HG02610 (cell line): Measurements from ENCODE around the gene GLI3.

Experiments
- ATAC-seq: cut with Tn5 transposase; IDR thresholded peaks from one replicate; pipeline ENCODE4 v1.9.1; 2021; ENCODE audit warnings: mild to moderate bottlenecking, moderate library complexity; ENCODE audit not compliant: unreplicated experiment

The GLI3 gene

DNA sequence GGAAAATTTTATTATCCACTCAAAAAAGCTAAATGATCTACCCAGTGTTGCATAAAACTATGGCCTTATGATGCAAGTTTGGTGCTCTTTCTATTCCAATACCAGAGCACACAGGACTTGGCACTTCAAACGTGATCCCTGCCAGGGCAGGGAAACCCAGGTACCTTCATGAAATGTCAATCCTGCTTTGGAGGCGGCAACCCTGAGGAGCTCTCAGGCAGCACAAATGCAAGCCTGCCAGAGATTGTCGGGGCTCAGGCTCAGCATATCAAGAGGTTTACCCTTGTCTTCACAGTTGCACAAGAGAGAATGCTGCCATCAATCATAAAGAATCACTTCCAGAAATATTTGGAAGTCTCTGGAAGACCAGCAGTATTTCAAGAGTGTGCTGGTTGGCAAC, 151.5 kb downstream of the GLI3 start:
- no peak for ATAC-seq

DNA sequence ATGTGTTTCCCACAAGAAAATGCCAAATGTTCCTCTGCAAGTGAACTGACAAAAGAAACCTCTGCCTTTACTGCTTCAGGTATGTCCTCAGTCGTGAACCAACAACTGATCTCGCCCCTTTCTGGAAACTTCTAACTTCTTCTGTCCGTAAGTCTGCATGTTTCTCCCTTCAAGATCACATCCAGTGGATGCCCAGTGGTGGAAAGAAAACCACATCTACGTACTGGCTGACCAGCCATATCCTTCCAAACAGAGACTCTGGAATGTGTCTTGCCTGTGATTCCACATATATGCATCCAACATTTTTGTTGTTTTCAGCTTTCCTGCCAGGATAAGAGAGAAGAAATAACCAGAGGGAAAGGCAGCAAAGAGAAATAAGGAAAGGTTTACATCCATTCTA, 152.7 kb downstream of the GLI3 start:
- ATAC-seq = no peak

DNA sequence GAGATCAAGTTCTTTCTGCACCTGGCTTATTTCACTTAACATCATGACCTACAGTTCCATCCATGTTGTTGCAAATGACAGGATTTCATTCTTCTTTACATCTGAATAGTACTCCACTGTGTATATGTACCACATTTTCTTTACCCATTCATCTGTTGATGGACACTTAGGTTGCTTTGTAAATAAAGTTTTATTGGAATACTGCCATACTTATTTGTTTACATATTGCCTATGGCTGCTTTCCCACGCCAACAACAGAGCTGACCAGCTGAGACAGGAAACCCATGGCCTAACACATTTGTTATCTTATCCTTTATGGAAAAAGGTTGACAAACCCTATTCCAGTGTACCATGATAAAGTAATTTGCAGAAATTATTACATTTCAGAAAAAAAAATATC, 153.7 kb downstream of the GLI3 start:
- no peak for ATAC-seq

DNA sequence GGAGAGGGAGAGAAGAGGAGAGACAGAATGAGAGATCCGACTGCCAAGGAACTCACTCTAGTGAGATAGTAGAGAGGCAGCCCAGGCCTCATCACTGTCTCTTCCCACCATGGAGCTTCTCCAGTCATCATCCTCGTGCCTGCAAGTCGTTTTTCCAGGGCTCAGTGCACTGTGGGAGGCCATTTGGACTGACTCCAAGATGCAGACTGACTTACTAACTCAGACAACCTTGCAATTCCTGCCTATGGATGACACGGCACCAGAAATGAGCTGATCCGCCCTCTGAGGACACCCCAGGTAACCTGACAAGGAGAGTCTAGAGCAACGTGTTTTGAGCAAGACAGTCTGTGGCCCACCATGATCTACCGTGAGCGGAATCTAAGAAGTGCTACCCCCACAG, 154.9 kb downstream of the GLI3 start:
- ATAC-seq = no peak

DNA sequence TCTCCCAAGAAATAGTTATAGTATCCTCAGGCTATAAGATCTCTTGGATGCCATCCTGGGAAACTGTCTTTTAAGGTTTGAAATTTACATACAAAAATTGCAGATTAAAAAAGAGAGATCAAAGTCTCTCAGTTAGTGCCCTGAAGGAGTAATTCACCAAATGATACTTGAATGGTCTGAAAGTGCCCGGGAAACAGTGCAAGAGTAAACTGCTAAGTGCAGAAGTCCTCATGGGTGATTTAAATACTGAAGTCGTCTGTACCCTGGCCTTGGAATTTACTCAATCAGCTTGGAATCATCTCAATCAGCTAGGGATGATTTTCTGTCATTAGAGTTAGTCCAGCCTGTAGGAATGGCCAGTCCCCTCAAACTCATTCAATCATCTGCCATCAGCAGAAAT, 155.3 kb downstream of the GLI3 start:
- no peak for ATAC-seq

DNA sequence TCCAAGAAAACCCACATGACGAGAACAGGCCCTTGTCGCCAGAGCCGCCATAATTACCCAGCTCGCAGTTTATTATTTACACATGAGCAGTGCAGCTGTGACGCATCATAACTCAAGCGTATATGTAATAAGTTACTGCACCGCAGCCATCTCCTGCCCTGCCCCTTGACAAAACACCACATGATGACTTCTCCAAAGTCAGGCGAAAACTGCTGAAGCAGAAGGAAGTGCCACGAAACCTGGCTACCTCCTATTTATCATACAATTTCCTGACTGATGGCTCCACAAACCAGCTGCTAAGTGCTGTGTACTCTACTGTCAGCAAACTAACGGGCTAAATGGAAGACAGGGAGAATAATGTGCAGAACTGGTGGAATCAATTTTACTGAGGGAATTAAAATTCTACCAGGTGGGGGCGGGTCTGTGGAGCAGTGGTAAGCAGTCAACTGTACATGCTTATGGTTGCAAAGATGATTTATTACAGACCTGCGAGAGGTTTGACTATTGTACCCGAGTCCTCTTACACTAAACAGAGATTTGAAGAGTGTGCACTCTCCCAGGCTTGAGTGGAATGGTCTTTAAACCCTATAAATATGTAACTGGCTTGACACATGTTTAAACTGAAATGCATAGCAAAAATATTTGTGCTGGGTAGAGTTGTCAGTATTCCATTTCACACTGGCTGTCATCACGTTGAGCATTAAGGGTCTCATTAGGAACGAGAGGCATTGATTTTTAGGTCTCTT, 156.0 kb downstream of the GLI3 start:
- no peak for ATAC-seq

DNA sequence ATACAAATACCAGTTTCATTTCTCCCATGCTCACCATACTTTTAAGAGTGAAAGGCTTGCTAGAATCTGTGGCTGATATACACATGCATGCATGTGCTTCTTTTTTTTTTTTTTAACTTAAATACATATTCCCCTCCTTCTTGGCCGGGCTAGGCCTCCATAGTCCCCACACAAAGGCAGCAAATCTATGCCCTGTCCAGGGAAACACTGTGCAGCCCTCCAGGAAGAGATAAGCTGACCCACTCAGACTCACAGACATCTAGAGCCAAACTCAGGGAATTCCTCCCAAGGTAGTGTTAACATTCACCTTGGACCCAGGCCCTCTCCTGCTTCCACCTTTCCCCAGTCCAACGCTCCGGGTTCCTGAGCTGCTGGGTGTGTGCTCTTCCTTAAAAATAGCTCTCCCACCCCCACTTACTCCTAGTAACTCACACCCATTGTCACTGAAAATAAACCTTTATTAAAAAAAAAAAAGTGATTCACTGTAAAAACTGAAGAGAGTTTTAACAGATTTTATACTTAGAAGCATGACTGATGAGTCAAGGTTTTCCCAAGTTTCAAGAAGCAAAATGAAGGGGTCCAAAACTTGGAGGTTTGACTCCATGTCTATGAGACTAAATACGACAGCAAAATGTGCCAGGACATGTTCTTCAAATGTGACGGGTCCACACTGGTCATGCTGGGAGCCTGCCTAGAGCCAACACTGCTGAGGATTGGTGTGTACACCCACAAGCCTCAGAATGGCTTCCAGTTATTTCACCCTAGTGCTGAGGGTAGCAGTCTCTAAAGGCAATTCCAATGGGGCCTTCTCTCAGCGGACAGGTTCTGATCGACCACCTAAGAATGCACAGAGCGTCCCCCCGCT, 159.5 kb downstream of the GLI3 start:
- ATAC-seq = no peak

DNA sequence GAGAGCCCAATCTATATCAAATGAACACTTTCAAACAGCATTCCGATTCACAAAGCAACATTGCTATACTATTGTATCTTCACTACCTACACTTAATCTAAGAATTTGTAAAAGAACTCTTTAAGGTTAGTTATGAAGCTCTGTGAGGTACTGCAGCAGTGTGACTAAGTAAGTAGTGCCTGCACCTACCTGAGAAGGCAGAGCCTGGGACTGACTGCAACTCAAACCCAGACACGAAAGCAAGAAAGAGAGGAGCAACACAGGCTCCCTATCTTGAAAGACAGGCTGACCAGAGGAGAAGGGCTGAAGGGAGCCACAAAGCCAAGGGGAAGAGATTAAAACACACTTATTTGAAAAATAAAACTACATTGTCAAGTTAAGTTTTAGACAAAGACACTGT, 160.1 kb downstream of the GLI3 start:
- no peak for ATAC-seq

DNA sequence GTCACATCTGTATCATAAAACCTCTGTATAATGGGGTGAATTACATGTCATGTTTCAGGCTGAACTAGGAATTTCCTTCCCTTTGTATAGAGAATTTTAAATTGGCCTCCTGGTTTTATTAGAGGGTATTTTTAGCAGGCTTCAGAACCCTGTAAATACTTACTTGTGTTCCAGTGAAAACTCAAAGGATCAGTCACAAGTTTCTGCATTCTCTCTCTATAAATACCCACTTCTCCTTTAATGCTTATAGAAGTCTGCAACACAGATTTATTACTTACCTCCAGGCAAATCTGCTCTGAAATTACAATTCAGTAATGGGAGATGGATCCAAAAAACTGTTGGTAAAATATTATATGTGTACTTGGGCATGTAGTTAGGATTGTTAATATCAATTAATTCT, 161.6 kb downstream of the GLI3 start:
- no peak for ATAC-seq

DNA sequence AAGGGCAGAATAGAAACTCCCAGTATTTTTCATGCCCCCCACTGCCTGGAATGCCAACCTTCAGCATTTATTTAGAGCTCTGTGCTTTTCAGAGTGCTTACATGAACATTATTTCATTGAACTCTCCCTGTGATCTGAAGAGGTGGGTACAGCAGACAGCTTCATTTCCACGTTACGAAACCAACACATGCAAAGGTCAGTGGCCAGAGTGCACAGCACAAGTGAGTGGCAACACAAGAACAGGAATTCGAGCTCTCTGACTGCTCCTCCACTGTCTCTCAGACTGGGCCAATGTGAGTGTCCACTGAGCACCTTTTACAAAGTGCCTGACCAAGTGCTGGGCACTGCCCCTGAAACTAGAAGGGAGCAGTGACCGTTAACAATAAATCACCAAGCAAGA, 162.9 kb downstream of the GLI3 start:
- no peak for ATAC-seq

DNA sequence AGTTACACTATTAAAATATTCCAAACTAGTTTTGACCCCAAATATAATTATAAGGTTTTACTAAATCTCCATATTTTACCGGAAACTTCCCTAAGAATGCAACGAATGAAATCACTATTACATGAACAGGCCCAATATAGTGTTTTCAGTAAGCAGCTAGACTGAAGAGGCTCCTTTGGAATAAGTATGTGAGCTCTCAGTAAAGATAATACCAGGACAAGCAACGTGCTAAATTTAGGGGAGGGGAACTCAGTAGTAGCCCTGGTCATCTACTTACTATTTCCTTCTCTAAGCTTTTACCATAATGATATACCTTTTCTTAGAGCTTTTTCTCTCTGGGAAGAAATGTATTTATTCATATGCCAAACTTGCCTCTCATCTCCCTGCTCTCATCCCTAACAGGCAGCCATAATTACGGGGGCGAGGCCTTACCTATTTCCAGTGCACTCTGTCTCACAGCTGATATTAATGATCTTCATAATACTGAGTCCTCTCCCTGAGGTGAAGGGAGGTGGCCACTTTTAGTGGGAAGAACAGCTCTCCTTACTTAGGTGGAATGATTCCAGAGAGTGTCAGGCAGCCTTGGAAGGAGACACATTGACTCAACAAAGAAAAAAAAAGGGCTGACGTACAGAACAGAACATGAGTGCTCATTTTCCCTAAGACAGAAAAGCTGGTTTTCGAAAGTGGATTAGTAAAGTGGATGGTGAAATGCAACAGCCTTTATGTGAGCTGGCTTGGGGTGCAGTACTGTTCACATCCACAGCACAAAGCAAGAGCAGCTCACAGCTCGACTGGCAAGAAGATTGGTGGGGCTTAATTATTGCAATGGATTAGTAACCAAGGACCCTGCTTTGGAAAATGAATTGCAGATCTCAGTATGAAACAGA, 165.4 kb downstream of the GLI3 start:
- ATAC-seq = no peak

DNA sequence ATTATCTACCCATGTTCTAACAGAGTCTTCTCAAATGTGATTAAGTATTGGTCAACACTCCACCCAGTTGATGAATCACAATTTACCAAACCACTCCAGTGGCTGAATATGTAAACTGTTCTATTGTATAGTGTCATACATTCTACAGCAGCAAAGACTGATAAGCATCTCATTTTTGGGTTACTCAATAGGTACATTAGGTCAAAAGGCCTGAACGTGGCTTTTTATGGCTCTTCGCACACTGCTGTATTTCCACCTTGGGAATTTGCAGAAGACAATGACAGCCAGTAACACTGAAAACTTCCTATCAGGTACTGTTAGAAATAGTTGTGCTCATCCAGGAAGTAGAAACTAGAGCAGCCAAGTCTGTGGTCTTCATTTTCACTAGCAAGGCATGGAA, 166.9 kb downstream of the GLI3 start:
- ATAC-seq = no peak

DNA sequence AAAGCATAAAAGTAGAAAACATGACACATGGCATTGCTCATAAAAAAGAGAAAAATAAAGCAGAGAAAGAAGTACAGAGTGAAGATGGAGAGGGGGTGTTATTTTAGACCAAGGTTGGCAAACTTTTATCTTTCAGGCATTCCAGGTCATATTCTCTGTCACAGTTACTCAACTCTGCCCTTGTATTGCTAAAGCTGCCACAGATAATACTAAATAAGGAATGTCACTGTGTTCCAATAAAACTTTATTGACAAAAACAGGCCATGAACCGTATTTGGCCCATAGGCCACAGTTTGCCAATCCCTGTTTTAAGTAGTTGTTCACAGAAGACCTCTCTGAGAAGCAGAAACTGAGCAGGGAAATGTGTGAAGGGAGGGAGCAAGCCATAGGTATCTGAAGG, 167.4 kb downstream of the GLI3 start:
- no peak for ATAC-seq

DNA sequence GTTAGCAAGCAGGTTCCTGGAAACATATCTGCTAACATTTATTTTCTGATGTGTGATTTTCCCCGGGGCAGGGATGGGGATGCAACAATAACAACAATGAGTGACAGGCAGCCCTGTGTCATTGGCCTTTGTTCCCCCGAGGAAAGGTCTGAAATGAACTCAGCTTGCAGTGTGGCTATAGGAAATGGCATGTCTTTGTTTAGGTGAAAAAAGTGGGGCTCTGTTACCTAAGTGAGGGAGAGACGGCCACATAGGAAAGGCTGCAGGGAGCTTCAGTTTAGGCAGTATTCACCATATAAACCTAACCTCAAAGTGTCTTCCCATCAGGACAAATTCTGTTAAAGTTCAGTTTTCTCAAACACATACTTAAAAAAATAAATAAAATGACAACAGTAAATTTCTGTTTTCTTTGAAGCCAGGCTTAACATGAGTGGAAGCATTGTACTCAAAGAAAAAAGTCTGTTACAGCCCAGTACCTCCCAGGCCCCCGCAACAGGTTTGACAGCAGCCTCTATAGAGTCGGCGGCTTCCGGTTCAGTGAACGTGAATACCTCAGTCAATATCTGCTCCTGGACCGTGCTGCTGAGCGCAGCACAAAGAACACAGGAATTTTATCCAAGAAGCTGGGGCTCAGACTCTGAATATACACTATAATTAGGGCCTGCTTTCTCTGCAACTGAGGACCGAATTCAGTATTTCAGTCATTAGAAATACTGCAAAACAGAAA, 168.3 kb downstream of the GLI3 start:
- no peak for ATAC-seq

DNA sequence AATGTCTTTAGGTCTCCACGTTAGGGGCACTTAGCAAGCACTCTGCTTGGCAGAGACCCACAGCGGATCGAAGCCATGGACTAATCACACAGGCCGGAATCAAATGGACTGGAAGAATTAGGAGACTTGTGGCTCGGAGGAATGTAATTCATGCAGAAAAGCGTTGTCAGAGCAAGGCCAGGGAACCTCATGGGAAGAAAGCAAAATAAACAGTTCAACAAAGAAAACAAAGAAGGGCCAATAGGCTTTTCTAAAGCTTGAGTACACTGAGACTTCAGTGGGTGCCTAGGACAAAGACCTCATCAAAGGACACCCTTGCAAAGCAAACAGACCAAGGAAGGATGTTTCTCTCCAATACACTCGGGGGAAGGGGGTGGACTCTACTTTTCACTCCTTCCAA, 171.1 kb downstream of the GLI3 start:
- no peak for ATAC-seq

DNA sequence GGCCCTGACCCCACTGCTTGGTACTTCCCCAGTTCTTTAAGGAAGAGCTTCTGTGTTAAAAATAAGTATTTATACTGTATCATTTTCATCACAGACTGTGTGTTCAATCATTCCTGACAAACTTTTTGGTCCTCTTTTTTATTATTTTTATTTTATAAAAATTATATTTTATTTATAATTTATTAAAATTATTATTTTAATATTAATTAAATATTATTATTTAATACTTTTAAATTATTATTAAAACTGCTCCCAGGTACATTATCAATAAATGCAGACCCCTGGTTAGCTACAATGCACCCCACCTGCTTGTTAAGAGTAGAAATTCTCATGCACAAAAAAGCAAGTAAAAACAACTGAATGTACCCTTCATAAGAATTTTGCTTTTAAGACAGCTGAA, 172.0 kb downstream of the GLI3 start:
- ATAC-seq = no peak

DNA sequence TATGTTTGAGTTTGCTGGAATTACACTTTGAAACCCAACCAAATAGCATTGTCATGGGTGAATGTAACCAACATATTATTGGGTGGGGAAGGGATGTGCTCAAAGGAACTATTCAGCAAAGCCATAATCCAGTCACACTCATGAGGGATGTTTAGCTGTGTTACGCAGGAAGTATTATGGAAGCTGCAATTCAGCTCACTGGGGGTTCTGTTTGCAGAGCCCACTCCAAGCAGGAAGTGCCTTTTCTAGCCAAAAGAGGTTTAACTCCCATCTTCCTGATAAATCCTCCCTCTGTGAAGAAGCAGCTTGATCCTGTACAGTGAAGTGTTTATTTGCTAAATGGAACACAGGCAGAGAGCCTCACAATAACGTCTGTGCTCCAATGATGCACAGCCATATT, 172.5 kb downstream of the GLI3 start:
- ATAC-seq = no peak

DNA sequence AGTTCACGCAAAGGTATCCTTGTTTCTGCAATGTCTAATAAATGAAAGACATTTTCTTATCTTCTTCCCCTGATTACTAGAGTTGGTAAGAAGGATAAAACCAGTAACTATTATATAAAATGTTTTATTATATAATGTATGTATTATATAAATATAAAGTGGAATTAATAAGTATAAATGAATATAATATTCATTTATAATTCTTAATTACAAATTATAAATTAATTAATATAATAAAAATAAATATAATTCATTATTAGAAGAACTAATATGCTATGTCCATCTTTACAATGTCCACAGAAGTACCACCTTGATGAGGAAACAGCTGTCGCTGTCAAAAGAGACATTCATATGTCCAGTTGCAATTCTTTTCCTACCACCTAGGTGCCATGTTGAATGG, 177.7 kb downstream of the GLI3 start:
- no peak for ATAC-seq

DNA sequence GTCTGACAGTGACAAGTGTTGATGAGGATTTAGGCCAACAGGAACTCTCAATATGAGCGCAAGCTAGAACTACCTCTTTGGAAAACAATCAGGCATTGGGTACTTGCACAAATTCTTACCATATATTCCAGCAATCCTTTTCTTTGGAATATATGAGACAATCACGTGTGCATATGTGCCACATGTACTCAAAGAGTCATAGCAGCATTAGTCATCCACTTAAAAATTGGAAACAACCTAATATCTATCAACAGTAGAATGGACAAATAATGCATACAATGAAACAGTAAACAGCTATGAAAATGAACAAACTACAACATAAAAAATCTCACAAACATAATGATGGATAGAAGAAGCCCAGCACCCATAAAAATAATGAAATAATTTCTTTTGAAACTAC, 179.7 kb downstream of the GLI3 start:
- no peak for ATAC-seq

DNA sequence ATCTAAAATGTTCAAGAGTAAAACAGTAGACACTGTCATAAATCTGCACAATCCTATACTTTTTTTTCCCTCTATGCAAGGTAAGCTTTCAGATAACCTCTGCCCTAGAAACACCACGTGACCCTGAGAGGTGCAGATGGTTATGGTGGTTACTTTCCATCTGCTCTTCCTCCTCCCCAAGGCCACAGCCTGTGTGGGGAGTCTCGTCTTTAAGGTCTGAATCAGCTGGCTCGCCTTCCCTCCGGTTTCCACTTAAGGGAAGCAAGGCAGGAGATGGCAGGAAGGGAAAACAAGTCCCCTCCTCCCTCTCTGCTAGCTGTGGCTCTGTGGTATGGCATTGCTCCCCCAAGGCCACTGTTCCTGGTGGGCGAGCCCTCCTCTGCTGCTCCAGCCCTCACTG, 181.8 kb downstream of the GLI3 start:
- ATAC-seq = no peak

DNA sequence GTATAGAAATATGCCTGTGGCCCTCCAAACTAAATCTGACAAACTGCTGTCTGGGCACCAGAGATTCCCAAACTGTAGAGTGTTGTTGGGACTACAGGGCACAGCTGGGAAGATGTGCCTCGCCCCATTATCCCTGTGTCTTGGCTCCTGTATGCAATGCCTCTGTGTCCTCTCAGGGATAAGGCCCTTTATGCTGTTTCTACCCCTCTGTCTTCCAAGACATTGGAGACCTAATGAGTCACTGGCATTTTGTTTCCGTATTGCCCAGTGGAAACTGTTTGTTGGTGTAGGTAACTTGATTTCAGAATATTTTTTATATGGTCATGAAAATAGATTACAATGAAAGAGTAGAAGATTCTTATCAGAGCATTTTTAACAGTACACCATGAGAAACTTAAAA, 183.2 kb downstream of the GLI3 start:
- no peak for ATAC-seq
